OCI-LY1 (cell line): Measurements from ENCODE around the gene PRKCA.
"Not testable (repeated sequence)": the region's sequence is repeated elsewhere in the genome, so short reads cannot be mapped to it uniquely, and the experiment has no call there.

Source experiments
- H2AFZ ChIP-seq: fragments of 200-600 bp; sonication (generic), shearing (Covaris generic); 2 replicates; pipeline ENCODE4 v1.6.0; 2014; ENCODE audit warnings: antibody characterized with exemption, mild to moderate bottlenecking, low read length
- H3F3A ChIP-seq: fragments of 200-600 bp; sonication (generic), shearing (Covaris generic); 2 replicates; pipeline ENCODE4 v1.6.0; 2014; ENCODE audit warnings: mild to moderate bottlenecking, antibody characterized with exemption, low read length, moderate library complexity; ENCODE audit not compliant: insufficient read depth
- H3K27ac ChIP-seq: fragments of 200-600 bp; sonication (generic); 2 replicates; pipeline ENCODE4 v1.5.1; 2014; ENCODE audit warnings: low read length, mixed run types, mild to moderate bottlenecking, low read depth; ENCODE audit not compliant: poor library complexity, severe bottlenecking
- H3K27me3 ChIP-seq: fragments of 200-600 bp; sonication (generic); 2 replicates; pipeline ENCODE4 v1.6.0; 2014; ENCODE audit warnings: antibody characterized with exemption, mild to moderate bottlenecking, low read length, moderate library complexity; ENCODE audit not compliant: insufficient read depth
- H3K36me3 ChIP-seq: fragments of 200-600 bp; sonication (generic); 2 replicates; pipeline ENCODE4 v1.6.1; 2014; ENCODE audit warnings: mild to moderate bottlenecking, antibody characterized with exemption, low read length, moderate library complexity, mixed read lengths; ENCODE audit not compliant: insufficient read depth
- H3K4me1 ChIP-seq: fragments of 200-600 bp; sonication (generic); 2 replicates; pipeline ENCODE4 v1.5.1; 2014; ENCODE audit warnings: mild to moderate bottlenecking, low read length, moderate library complexity; ENCODE audit not compliant: insufficient read depth, severe bottlenecking
- H3K4me2 ChIP-seq: fragments of 200-600 bp; sonication (generic), shearing (Covaris generic); 2 replicates; pipeline ENCODE4 v1.6.1; 2014; ENCODE audit warnings: low read length
- H3K4me3 ChIP-seq: fragments of 200-600 bp; sonication (generic); 2 replicates; pipeline ENCODE4 v1.5.1; 2014; ENCODE audit warnings: low read length, low read depth, mild to moderate bottlenecking, mixed read lengths; ENCODE audit not compliant: poor library complexity, severe bottlenecking
- H3K79me2 ChIP-seq: fragments of 200-600 bp; shearing (Covaris generic); 2 replicates; pipeline ENCODE4 v1.6.1; 2016; ENCODE audit warnings: mixed run types, low read length, mixed read lengths; ENCODE audit not compliant: insufficient read depth
- H3K9ac ChIP-seq: fragments of 200-600 bp; sonication (generic), shearing (Covaris generic); 2 replicates; pipeline ENCODE4 v1.6.1; 2014; ENCODE audit warnings: mild to moderate bottlenecking, low read length, mixed read lengths
- H3K9me2 ChIP-seq: fragments of 200-600 bp; sonication (generic), shearing (Covaris generic); 2 replicates; pipeline ENCODE4 v1.6.1; 2014; ENCODE audit warnings: low read depth, mild to moderate bottlenecking, low read length, mixed read lengths
- H3K9me3 ChIP-seq: fragments of 200-600 bp; shearing (Covaris generic); 2 replicates; pipeline ENCODE4 v1.6.1; 2014; ENCODE audit warnings: low read length, mixed read lengths
- H4K20me1 ChIP-seq: fragments of 200-600 bp; sonication (generic), shearing (Covaris generic); 2 replicates; pipeline ENCODE4 v1.6.0; 2016; ENCODE audit warnings: mild to moderate bottlenecking, low read length; ENCODE audit not compliant: insufficient read depth
- CTCF ChIP-seq: fragments of 200-600 bp; sonication (generic), shearing (Covaris generic); IDR thresholded peaks from 2 replicates; pipeline ENCODE4 v1.5.1; 2017; ENCODE audit warnings: mild to moderate bottlenecking, antibody characterized with exemption, low read length, moderate library complexity, mixed read lengths
- EZH2 ChIP-seq: fragments of 200-600 bp; sonication (generic), shearing (Covaris generic); IDR thresholded peaks from 2 replicates; pipeline ENCODE4 v1.8.0; 2017; ENCODE audit warnings: borderline replicate concordance, mixed run types, mild to moderate bottlenecking, antibody characterized with exemption, low read length, moderate library complexity, mixed read lengths

Gene PRKCA

GRCh38 chr17:66455060-66455459, 152.6 kb downstream of the PRKCA start:
- Histone ChIP-seq H3K9ac (no peak overlapping the region), H3K9me3 (no peaks in the 10 kb centered on the region), H3K36me3 (peaks cover 37% of the 10 kb centered on the region), H3K27me3 (no peaks in the 10 kb centered on the region), H3K4me1 (peaks cover 24% of the 10 kb centered on the region), H3F3A (no peaks in the 10 kb centered on the region), H3K79me2 (no peaks in the 10 kb centered on the region), H3K4me2 (no peak overlapping the region), H4K20me1 (no peaks in the 10 kb centered on the region), H3K9me2 (no peaks in the 10 kb centered on the region), H3K4me3 (no peak overlapping the region), H2AFZ (no peak overlapping the region), H3K27ac (no peak overlapping the region)
- no peak for TF ChIP-seq CTCF
- TF ChIP-seq EZH2, result no peak

GRCh38 chr17:66457499-66457898, 155.1 kb downstream of the PRKCA start:
- not testable (repeated sequence) for H3K9me3 ChIP-seq, H3K4me3 ChIP-seq, H3K79me2 ChIP-seq, H2AFZ ChIP-seq, H3F3A ChIP-seq, H3K9ac ChIP-seq, H4K20me1 ChIP-seq, H3K27ac ChIP-seq, H3K4me2 ChIP-seq, H3K9me2 ChIP-seq, H3K27me3 ChIP-seq
- H3K4me1 ChIP-seq, result peaks cover 26% of the 10 kb centered on the region
- peaks cover 37% of the 10 kb centered on the region for H3K36me3 ChIP-seq

- no peaks in the 10 kb centered on the region for H3K9me3 ChIP-seq
- H3K27ac ChIP-seq, result no peak overlapping the region
Observed at GRCh38 chr17:66458782-66459181, 156.4 kb downstream of the PRKCA start.

More at GRCh38 chr17:66458782-66459181, 156.4 kb downstream of the PRKCA start:
- H3K4me2 ChIP-seq, result no peak overlapping the region
- H3K9ac ChIP-seq, result no peak overlapping the region
- no peaks in the 10 kb centered on the region for H3K9me2 ChIP-seq
- H3K4me3 ChIP-seq, result no peak overlapping the region
- H3F3A ChIP-seq, result no peaks in the 10 kb centered on the region
- H2AFZ ChIP-seq, result no peak overlapping the region
- TF ChIP-seq EZH2 (no peak), CTCF (no peak)
- peaks cover 33% of the 10 kb centered on the region for H3K4me1 ChIP-seq
- H3K36me3 ChIP-seq, result peaks cover 37% of the 10 kb centered on the region
- no peaks in the 10 kb centered on the region for H3K27me3 ChIP-seq
- H3K79me2 ChIP-seq, result no peaks in the 10 kb centered on the region
- H4K20me1 ChIP-seq, result no peaks in the 10 kb centered on the region
